GM18951 (cell line): Measurements from ENCODE around the gene BAIAP2L1.

Source experiments
- POLR2A ChIP-seq: IDR thresholded peaks from 4 replicates; pipeline ENCODE4 v1.6.1; 2011; ENCODE audit warnings: mild to moderate bottlenecking; ENCODE audit not compliant: insufficient read length, insufficient read depth; ENCODE audit errors: extremely low read depth
- in situ Hi-C: fragments of 300-500 bp; cut with MboI; formaldehyde crosslinking; loops from one replicate; pipeline ENCODE4 v1.12.0; 2022; ENCODE audit warnings: low sequenced_read_pairs, mixed read lengths, inconsistent platforms; ENCODE audit not compliant: unreplicated experiment

The BAIAP2L1 gene

DNA sequence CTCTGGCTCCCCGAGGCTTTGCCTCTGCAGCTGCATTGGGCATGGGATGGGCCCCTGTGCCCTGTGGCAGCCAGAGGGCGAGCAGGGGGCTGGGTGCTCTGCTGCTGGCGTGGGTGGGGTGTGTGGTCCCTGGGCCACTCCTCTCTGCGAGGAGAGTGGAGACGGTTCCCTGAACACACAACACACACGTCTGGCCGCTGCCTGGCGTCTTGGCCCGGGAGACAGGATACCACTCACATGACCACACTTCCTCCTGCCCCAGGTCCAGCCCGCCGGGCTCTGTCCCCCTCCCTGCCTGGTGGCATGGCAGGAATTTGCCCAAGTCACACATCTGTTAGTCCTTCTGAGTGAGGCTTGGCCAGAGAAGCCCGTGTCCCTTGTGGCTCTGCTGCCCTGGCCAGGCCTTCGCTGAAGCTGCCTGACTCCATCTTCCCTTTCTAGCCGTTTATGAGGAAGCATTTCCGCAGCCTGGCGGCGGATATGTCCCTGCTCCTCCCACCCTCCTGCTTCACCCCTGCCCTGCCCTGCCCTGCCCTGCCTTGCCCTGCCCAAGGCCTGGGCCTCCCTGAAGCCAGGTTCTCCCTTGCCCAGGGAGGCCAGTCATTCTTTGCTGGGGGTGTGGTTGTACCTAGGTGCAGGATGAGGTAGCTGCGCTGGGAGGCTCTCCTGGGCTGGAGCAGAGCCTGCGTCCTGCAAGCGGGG is 116.4 kb downstream of the BAIAP2L1 start:
- in situ Hi-C loops: no loop called here
- no peak for TF ChIP-seq POLR2A

DNA sequence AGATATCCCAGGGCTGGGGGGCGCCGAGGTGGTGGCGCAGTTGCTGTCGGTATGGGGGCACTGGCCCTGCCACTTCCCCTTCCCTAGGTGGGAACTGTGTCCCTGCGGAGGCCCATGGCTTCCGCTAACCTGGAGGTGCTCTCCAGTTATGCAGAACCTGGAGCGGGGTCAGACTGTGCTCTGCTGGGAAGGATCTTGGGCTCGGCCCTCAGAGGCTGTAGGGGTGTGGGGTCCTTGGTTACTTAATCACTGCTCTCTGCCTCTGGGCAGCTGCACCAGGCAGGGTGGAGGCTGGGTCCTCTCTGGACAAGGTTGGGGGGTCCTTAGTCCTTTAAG is 117.0 kb downstream of the BAIAP2L1 start:
- in situ Hi-C loops: no loop called here
- no peak for TF ChIP-seq POLR2A

DNA sequence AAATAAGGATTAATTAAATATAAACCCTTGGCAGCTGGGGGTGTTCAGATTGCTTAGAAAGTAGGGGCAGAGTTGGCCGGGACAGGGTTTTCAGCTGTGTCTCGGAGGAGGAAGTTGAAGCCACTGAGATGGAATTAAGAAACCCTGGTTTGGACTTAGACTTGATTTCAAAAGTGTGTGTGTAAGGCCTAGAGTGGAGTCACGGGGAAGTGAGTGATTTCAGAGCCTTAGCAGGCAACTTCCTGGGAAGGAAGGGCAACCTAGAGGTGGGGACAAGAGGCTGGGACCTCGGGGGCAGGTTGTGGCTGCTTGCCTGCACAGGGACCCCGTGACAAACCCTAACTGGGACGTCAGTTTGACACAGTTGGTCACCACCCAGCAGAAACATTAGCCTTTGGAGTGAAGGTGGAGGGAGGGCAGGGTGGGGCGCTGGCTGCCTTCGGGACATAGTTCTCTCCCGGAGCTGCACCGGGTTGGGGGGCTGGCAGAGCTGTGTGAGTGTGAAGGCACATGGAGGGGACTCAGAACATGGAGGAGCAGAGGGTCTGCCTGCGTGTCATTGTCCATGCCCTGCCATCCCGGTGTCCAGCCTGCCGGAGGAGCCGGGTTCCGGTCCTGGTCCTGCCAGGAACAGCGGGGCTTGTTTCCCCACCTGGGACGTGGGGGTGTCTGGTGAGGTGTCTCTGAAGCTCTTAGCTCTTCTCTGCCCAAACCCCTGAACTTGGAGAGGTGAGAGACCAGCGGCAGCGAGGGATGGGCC is 117.6 kb downstream of the BAIAP2L1 start:
- TF ChIP-seq POLR2A: no peak
- in situ Hi-C loops: no loop called here

DNA sequence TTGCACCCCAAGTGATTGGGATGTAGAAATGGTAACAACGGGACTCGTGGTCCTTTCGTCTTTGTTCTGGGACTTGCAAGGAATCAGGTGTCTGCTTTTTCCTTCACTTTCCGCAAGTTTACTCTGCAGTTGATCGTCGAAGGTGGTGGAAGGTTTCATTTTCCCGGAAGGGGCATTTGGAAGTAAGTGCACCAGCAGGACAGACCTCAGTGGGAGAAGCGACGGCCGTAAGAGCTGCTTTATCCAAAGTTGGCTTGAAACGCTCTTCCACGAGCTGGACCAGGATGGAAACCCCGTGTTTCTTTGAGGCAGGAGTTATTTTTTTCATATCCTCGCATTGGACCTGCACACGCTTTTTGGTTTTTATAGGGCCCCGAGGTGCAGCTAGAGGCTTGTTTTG is 118.2 kb downstream of the BAIAP2L1 start:
- in situ Hi-C loops: no loop called here

DNA sequence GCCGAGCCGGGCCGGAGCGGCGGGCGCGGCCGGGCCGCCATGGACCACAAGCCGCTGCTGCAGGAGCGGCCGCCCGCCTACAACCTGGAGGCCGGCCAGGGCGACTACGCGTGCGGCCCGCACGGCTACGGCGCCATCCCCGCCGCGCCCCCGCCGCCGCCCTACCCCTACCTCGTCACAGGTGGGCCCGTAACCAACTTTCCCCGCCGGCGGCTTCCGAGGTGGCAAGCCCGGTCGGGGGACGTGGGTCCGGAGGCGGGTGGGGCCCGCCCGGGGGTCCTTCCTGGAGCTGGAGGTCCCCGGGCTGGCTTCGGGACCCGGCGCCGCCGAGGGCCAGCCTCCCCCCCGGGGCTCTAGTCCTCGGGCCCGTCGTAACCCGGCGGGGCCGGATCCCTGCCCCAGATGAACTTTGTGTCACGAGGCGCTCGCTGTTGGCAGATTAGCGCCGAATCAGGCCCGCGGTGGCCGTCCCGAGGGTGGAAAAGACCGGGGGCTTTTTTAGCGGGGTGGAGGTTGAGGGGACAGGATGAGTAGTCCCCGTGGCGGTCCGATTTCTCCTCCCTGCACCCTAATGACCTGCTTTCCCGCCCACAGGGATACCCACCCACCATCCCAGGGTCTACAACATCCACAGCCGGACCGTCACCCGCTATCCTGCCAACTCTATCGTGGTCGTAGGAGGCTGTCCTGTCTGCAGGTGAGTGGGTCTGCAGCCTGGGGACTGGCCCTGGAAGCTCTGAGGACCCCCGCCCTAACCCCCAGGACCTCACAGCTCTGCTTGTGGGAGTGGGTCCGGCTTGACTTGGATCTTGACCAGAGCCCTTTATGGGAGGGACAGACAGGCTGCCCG is 118.9 kb downstream of the BAIAP2L1 start:
- in situ Hi-C loops: no loop called here
- peak; percentile 50 for TF ChIP-seq POLR2A

More for the DNA sequence above, 118.2 kb downstream of the BAIAP2L1 start:
- TF ChIP-seq POLR2A: no peak

DNA sequence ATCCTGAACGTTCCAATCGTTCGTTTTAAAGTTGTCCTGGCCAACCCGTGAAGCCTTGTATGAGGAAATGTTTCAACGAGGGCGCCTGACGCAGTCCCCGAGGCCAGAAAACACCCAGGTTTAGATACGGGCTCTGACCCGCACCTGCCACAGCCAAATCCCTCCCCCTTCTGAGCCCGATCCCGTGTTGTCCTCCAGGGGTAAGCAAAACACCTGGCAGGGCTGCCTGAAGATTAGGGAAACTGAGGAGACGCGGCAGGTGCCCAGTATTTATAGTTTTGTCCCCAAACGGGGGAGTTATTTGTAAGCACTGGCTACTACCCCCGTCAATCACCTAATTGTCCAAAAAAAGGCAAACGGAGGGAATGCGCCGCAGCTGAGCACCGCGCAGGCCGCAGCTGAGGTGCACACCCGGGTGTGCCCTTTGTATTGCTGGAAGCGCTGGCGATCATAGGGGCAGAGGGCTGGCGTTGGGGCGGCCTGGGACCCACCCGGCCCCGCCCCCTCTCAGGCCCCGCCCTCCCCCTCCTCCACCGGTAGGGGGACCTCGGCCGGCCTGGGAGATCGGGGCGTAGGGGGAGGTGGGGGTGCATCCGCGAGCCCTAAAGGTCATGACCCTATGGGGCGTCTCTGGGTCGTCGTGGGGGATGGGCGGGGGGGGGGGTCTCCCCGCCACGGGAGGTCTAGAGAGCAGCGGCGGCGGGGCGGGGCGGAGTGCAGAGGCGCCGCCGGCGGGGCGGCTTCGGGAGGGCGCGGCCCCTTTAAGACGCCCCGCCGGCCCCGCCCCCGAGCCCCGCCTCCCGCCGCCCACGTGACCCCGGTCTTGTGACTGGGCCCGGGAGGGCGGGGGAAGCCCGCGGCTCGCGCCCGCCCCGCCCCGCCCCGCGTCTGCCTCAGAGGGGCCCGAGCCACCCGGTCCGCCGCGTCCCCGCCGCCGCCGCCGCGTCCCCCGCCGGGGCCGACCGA is 119.8 kb downstream of the BAIAP2L1 start, which contains the start of gene BRI3:
BRI3 (plus strand) TSS at position 896 of the 966 bp plus-strand sequence. CDS start 110 bp downstream, outside the sequence.
- in situ Hi-C loops: no loop called here
- peak; percentile 64 for TF ChIP-seq POLR2A

DNA sequence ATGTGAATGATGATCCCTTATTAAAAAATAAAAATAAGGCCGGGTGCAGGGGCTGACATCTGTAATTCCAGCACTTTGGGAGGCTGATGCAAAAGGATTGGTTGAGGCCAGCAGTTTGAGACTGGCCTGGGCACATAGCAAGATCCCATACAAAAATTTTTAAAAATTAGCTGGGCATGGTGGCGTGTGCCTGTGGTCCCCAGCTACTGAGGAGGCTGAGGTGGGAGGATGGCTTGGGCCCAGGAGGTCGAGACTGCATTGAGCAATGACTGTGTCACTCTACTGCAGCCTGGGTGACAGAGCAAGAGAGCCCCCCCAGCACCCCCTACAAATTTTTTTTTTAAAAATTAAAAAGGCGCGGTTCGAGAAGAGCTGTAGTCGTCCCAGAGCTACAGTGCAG is 120.6 kb downstream of the BAIAP2L1 start:
- in situ Hi-C loops: no loop called here
- no peak for TF ChIP-seq POLR2A

DNA sequence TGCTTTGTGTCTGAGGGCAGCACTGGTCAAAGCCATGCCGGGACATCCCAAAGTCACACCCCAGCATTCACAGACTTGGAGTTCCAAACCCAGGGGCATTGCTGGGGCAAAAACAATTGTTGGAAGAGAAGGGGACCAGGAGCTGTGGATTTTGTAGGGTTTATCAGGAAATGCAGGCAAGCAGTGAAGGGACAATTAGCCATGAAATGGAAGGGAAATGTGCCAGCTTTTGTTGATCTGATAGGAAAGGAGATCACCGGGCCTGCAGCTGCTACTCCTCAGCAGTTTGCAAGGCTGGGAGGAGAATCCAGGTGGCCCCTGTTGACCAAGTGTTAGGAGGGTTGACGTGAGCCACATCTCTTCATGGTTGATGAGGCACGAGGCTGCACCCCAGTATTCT is 122.0 kb downstream of the BAIAP2L1 start:
- in situ Hi-C loops: no loop called here

DNA sequence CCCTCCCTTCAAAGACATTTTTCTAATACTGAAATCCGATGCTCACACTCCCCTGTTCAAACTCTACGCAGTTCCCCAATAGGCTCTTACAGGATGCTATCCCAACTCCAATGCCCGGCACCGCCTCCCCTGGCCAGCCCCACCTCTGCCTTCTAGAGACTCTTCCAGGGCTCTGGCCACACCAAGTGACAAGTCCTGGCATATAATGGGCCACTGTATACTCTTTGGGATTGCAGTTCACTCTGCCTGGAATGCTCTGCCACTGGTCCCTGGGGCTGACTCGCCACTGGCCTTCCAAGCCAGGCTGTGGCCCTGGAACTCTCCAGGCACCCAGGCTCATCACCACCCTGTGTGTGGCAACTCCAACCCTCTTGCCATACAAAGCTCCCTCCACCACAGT is 122.5 kb downstream of the BAIAP2L1 start:
- in situ Hi-C loops: no loop called here
- TF ChIP-seq POLR2A: no peak

More for the DNA sequence above, 122.0 kb downstream of the BAIAP2L1 start:
- no peak for TF ChIP-seq POLR2A

DNA sequence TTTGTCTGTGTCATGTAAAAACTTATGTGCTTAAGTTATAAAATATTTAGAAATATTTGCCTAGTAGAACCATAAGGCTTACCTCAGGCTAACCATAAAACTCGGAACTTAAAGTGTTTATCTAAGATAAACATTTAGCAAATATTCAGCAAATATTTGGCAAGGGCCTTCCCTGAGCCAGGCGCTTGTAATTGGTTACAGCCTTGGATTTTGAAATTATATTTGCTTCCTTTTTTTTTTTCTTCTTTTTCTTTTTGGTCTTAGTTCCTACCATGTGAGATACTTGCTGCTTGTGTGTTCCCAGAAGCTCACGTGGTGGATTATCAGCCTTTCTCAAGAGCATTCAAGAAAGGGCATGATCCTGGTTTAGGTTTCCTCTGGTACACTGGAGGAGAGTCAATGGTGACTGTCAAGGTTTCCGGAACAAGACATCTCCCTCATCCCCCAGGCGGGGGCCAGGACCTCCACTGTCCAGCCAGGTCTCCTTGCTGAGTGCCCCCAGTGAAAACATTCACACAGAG is 124.6 kb downstream of the BAIAP2L1 start:
- in situ Hi-C loops: no loop called here
- no peak for TF ChIP-seq POLR2A

DNA sequence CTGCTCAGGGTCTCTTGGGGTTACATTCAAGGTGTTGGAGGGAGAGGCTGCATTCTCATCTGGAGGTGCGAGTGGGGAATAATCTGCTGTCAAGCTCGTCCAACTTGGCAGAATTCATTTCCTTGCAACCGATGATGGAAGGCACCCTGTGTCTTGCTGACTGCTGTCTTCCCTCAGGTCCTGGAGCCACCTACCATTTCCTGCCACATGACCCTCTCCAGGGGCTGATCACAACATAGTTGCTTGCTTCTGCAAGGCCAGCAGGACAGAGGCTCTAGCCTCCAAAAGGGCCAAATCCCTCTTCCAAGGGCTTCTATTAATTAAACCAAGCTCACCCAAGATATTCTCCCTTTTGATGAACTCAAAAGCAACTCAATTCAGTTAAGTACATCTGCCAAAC is 133.6 kb downstream of the BAIAP2L1 start:
- in situ Hi-C loops: no loop called here

DNA sequence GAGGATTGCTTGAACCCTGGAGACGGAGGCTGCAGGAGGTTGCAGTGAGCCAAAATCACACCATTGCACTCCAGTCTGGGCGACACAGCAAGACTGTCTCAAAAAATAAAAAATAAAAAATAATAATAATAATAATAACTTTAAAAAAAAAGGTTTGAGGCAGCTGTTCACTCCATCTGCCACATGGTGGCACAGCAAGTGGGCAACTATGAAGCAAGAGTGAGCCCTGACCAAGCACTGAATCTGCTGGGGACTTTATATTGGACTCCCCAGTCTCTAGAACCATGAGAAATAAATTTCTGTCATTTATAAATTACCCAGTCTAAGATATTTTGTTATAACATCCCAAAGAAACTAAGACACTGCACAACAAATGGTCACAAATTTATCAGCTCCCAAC is 134.1 kb downstream of the BAIAP2L1 start:
- TF ChIP-seq POLR2A: no peak
- in situ Hi-C loops: no loop called here

More for the DNA sequence above, 133.6 kb downstream of the BAIAP2L1 start:
- TF ChIP-seq POLR2A: no peak
